ENCODE measurements around the gene JAZF1.

Gene JAZF1

DNA sequence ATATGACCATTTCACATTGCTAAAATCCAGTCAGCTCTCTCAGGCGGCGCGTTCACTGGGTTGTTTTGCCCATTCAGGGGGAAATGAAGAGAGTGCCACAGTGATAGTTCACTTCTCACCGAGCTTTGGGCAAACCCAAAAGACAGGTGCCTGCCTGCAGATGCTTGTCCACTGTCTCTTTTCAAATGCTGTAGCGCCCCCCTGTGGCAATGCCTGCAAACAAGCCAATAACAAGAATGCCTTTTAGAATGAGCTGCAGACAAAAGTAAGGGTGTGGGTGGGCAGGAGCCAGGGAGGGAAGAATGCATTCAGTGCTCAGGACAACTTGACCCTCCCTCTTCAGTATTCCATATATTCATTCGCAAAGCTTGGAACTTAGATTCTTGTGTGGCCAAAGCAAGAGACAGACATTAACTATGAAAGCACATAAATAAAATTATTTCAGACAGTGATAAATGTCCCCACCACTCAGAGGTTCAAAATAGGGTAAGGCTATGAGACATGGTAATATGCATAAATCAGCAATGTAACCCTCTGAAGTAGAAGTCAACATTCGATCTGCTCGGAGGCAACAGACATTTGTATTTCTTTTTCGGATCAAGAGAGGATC lies 86.9 kb downstream of the JAZF1 start:
- H3K9me3 ChIP-seq (ENCODE audit: insufficient read depth, low read length): no peaks in the 10 kb centered on the region
- no peaks in the 10 kb centered on the region for H3K36me3 ChIP-seq (ENCODE audit: insufficient read depth, insufficient read length, low read length)
- TF ChIP-seq SUZ12 (IDR thresholded peaks at IDR 0.05; ENCODE audit: extremely low read depth, insufficient read depth, insufficient read length): no peak
- TF ChIP-seq YY1 (IDR thresholded peaks at IDR 0.05; ENCODE audit: insufficient read depth, insufficient read length): no peak
- TF ChIP-seq ZNF274 (IDR thresholded peaks at IDR 0.05; ENCODE audit: low read depth, low read length): no peak
- H3K9ac ChIP-seq (ENCODE audit: insufficient read length, low read depth): no peak overlapping the region
- DNase-seq (ENCODE audit: low read depth, low spot score): peak; percentile 92
- no peaks in the 10 kb centered on the region for H3K27me3 ChIP-seq (ENCODE audit: insufficient read depth, insufficient read length)
- no peaks in the 10 kb centered on the region for H3K4me1 ChIP-seq (ENCODE audit: insufficient read depth, insufficient read length)
- H3K4me3 ChIP-seq (ENCODE audit: insufficient read length, low read depth): no peak overlapping the region

DNA sequence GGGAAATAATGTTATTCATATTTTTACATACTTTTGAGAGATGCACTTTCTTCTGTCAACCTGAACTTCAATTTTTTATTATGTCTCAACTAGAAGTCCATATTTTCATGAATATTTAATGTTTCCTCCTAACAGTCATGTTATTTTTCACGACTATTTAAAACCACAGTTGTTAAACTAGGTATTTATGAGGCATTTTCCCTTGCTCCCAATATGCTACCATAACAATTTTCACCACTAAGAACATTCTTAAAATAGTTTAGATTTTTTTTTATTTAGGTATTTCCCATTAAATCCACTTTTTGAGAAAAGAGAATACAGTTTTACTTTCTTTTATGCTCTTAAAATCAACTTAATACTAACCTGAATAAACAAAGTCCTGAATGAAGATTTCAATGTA lies 89.4 kb downstream of the JAZF1 start:
- TF ChIP-seq YY1 (IDR thresholded peaks at IDR 0.05; ENCODE audit: insufficient read depth, insufficient read length) (no peak), SUZ12 (IDR thresholded peaks at IDR 0.05; ENCODE audit: extremely low read depth, insufficient read depth, insufficient read length) (no peak), ZNF274 (IDR thresholded peaks at IDR 0.05; ENCODE audit: low read depth, low read length) (no peak)
- no peaks in the 10 kb centered on the region for H3K9me3 ChIP-seq (ENCODE audit: insufficient read depth, low read length)
- H3K4me1 ChIP-seq (ENCODE audit: insufficient read depth, insufficient read length): no peaks in the 10 kb centered on the region
- H3K36me3 ChIP-seq (ENCODE audit: insufficient read depth, insufficient read length, low read length): no peaks in the 10 kb centered on the region
- no peak overlapping the region for H3K9ac ChIP-seq (ENCODE audit: insufficient read length, low read depth)
- no peak overlapping the region for H3K4me3 ChIP-seq (ENCODE audit: insufficient read length, low read depth)
- DNase-seq (ENCODE audit: low read depth, low spot score): no peak
- H3K27me3 ChIP-seq (ENCODE audit: insufficient read depth, insufficient read length): no peaks in the 10 kb centered on the region

- Histone ChIP-seq H3K36me3 (ENCODE audit: insufficient read depth, insufficient read length, low read length) (no peaks in the 10 kb centered on the region), H3K4me3 (ENCODE audit: insufficient read length, low read depth) (no peak overlapping the region), H3K4me1 (ENCODE audit: insufficient read depth, insufficient read length) (no peaks in the 10 kb centered on the region), H3K9ac (ENCODE audit: insufficient read length, low read depth) (no peak overlapping the region), H3K9me3 (ENCODE audit: insufficient read depth, low read length) (no peaks in the 10 kb centered on the region), H3K27me3 (ENCODE audit: insufficient read depth, insufficient read length) (no peaks in the 10 kb centered on the region)
- no peak for DNase-seq (ENCODE audit: low read depth, low spot score)
- TF ChIP-seq SUZ12 (IDR thresholded peaks at IDR 0.05; ENCODE audit: extremely low read depth, insufficient read depth, insufficient read length): no peak
- TF ChIP-seq ZNF274 (IDR thresholded peaks at IDR 0.05; ENCODE audit: low read depth, low read length): no peak
- TF ChIP-seq YY1 (IDR thresholded peaks at IDR 0.05; ENCODE audit: insufficient read depth, insufficient read length): no peak
Observed at GRCh38 chr7:28088901-28089714, 91.5 kb downstream of the JAZF1 start.

DNA sequence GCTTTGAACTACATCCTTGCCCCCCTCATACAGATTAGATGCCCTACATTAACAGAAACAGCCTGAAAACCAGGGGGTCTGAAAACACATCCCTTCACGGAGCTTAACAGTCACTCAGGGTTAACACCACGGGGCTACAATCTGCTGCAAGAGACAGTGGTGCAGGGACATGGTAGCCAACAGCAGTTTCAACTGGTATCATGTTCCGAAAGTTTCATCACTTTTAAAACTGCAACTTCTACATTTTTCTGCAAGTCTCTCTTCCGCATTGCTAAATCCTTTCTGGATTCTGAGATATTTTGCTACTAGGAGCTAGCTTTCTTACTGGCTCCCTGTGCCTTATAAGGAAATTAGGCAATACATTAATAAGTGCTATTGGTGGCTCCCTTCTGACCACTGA lies 92.6 kb downstream of the JAZF1 start:
- Histone ChIP-seq H3K36me3 (ENCODE audit: insufficient read depth, insufficient read length, low read length) (no peaks in the 10 kb centered on the region), H3K9ac (ENCODE audit: insufficient read length, low read depth) (no peak overlapping the region), H3K4me1 (ENCODE audit: insufficient read depth, insufficient read length) (no peaks in the 10 kb centered on the region), H3K9me3 (ENCODE audit: insufficient read depth, low read length) (no peaks in the 10 kb centered on the region), H3K4me3 (ENCODE audit: insufficient read length, low read depth) (no peak overlapping the region), H3K27me3 (ENCODE audit: insufficient read depth, insufficient read length) (no peaks in the 10 kb centered on the region)
- TF ChIP-seq ZNF274 (IDR thresholded peaks at IDR 0.05; ENCODE audit: low read depth, low read length) (no peak), YY1 (IDR thresholded peaks at IDR 0.05; ENCODE audit: insufficient read depth, insufficient read length) (no peak), SUZ12 (IDR thresholded peaks at IDR 0.05; ENCODE audit: extremely low read depth, insufficient read depth, insufficient read length) (no peak)
- DNase-seq (ENCODE audit: low read depth, low spot score): no peak

- H3K4me3 ChIP-seq (ENCODE audit: insufficient read length, low read depth): no peak overlapping the region
- no peak for DNase-seq (ENCODE audit: low read depth, low spot score)
- no peak for TF ChIP-seq YY1 (IDR thresholded peaks at IDR 0.05; ENCODE audit: insufficient read depth, insufficient read length)
- TF ChIP-seq SUZ12 (IDR thresholded peaks at IDR 0.05; ENCODE audit: extremely low read depth, insufficient read depth, insufficient read length): no peak
- no peak for TF ChIP-seq ZNF274 (IDR thresholded peaks at IDR 0.05; ENCODE audit: low read depth, low read length)
Observed at GRCh38 chr7:28086198-28086597, 94.4 kb downstream of the JAZF1 start.

GRCh38 chr7:28083998-28084985 lies 96.3 kb downstream of the JAZF1 start:
- DNase-seq (ENCODE audit: low read depth, low spot score): no peak
- Histone ChIP-seq H3K4me1 (ENCODE audit: insufficient read depth, insufficient read length) (no peaks in the 10 kb centered on the region), H3K27me3 (ENCODE audit: insufficient read depth, insufficient read length) (no peaks in the 10 kb centered on the region), H3K36me3 (ENCODE audit: insufficient read depth, insufficient read length, low read length) (no peaks in the 10 kb centered on the region), H3K9me3 (ENCODE audit: insufficient read depth, low read length) (no peaks in the 10 kb centered on the region), H3K9ac (ENCODE audit: insufficient read length, low read depth) (no peak overlapping the region), H3K4me3 (ENCODE audit: insufficient read length, low read depth) (no peak overlapping the region)
- no peak for TF ChIP-seq ZNF274 (IDR thresholded peaks at IDR 0.05; ENCODE audit: low read depth, low read length)

More at GRCh38 chr7:28086198-28086597, 94.4 kb downstream of the JAZF1 start:
- H3K36me3 ChIP-seq (ENCODE audit: insufficient read depth, insufficient read length, low read length): no peaks in the 10 kb centered on the region
- H3K4me1 ChIP-seq (ENCODE audit: insufficient read depth, insufficient read length): no peaks in the 10 kb centered on the region
- no peak overlapping the region for H3K9ac ChIP-seq (ENCODE audit: insufficient read length, low read depth)
- no peaks in the 10 kb centered on the region for H3K9me3 ChIP-seq (ENCODE audit: insufficient read depth, low read length)
- no peaks in the 10 kb centered on the region for H3K27me3 ChIP-seq (ENCODE audit: insufficient read depth, insufficient read length)
